Measurements from ENCODE around the gene SATL1.
"Not testable (repeated sequence)": the region's sequence is repeated elsewhere in the genome, so short reads cannot be mapped to it uniquely, and the experiment has no call there.

Gene SATL1

GRCh38 chrX:85243761-85244449 is at the start of gene SATL1, which contains the start of gene ZNF711:
SATL1 (minus strand) TSS chrX:85243779; CDS start chrX:85108968, 134,811 bp downstream.
ZNF711 (plus strand) TSS chrX:85243991; CDS start chrX:85247573, 3,582 bp downstream.
- DNase-seq (ENCODE audit: low spot score), result peak; percentile 85

GRCh38 chrX:85288992-85289723 is 45.6 kb upstream of the SATL1 start:
- peak; percentile 20 for DNase-seq (ENCODE audit: low spot score)

GRCh38 chrX:85285286-85285685 is 41.7 kb upstream of the SATL1 start:
- DNase-seq (ENCODE audit: low spot score), result not testable (repeated sequence)

GRCh38 chrX:85244450-85245211 is 1.1 kb upstream of the SATL1 start:
- peak; percentile 51 for DNase-seq (ENCODE audit: low spot score)

GRCh38 chrX:85243155-85243554 is 424 bp downstream of the SATL1 start:
- peak; percentile 40 for DNase-seq (ENCODE audit: low spot score)

GRCh38 chrX:85223359-85223758 is 20.2 kb downstream of the SATL1 start:
- no peak for DNase-seq (ENCODE audit: low spot score)

- no peak for DNase-seq (ENCODE audit: low spot score)
Measured at GRCh38 chrX:85221361-85221760, 22.2 kb downstream of the SATL1 start.

GRCh38 chrX:85215946-85216345 is 27.6 kb downstream of the SATL1 start:
- DNase-seq (ENCODE audit: low spot score), result no peak

GRCh38 chrX:85213792-85214530 is 29.6 kb downstream of the SATL1 start:
- no peak for DNase-seq (ENCODE audit: low spot score)

GRCh38 chrX:85203461-85203970 is 40.1 kb downstream of the SATL1 start:
- DNase-seq (ENCODE audit: low spot score), result no peak

- peak; percentile 6 for DNase-seq (ENCODE audit: low spot score)
Measured at GRCh38 chrX:85196319-85196718, 47.3 kb downstream of the SATL1 start.

- DNase-seq (ENCODE audit: low spot score), result no peak
Measured at GRCh38 chrX:85159644-85160043, 83.9 kb downstream of the SATL1 start.

- DNase-seq (ENCODE audit: low spot score), result peak; percentile 17
Measured at GRCh38 chrX:85140964-85141363, 102.6 kb downstream of the SATL1 start.

- no peak for DNase-seq (ENCODE audit: low spot score)
Measured at GRCh38 chrX:85139422-85139821, 104.2 kb downstream of the SATL1 start.

- no peak for DNase-seq (ENCODE audit: low spot score)
Measured at GRCh38 chrX:85136409-85136808, 107.2 kb downstream of the SATL1 start.

- no peak for DNase-seq (ENCODE audit: low spot score)
Measured at GRCh38 chrX:85115252-85115651, 128.3 kb downstream of the SATL1 start.

- no peak for DNase-seq (ENCODE audit: low spot score)
Measured at GRCh38 chrX:85114776-85115175, 128.8 kb downstream of the SATL1 start.

- DNase-seq (ENCODE audit: low spot score), result no peak
Measured at GRCh38 chrX:85114171-85114570, 129.4 kb downstream of the SATL1 start.

- DNase-seq (ENCODE audit: low spot score), result no peak
Measured at GRCh38 chrX:85113746-85114145, 129.8 kb downstream of the SATL1 start.

- no peak for DNase-seq (ENCODE audit: low spot score)
Measured at GRCh38 chrX:85112293-85112692, 131.3 kb downstream of the SATL1 start.

- DNase-seq (ENCODE audit: low spot score), result peak; percentile 34
Measured at GRCh38 chrX:85111347-85111746, 132.2 kb downstream of the SATL1 start.

GRCh38 chrX:85109235-85109634 is 134.3 kb downstream of the SATL1 start:
- DNase-seq (ENCODE audit: low spot score), result peak; percentile 54
